DMS79 treated with DMSO at 0.1 percent for 48 hours (cell line): Measurements from ENCODE around the gene TRIM58.

Experiments used
- DNase-seq: peaks from one replicate; lab custom pipeline; 2025; lab: John Stamatoyannopoulos, UW

Gene TRIM58

DNA sequence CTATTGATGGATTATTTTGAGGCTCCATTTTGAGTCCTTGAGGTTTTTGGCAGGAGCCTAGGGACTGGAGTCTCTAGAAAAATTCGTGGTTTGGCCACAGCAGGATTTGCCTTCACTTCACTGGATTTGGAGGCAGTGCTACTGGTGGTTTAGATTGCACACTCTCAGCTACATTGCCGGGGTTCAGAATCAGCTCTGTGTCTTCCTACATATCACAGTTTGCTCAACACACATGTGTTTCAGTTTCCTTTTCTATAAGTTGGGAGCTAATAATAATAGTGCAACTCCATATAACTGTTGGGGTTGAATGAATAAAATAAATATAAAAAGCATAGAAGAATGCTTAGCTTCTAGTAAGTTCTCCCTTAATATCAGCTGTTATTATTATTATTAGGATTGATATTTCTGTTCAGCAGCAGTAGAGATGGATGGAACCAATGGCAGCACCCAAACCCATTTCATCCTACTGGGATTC, 38.2 kb downstream of the TRIM58 start, which contains the start of gene OR2W3:
Gene OR2W3 (plus strand): TSS at position 425 of the 475 bp plus-strand sequence. CDS start 0 bp downstream, at position 425.
- no peak for DNase-seq

DNA sequence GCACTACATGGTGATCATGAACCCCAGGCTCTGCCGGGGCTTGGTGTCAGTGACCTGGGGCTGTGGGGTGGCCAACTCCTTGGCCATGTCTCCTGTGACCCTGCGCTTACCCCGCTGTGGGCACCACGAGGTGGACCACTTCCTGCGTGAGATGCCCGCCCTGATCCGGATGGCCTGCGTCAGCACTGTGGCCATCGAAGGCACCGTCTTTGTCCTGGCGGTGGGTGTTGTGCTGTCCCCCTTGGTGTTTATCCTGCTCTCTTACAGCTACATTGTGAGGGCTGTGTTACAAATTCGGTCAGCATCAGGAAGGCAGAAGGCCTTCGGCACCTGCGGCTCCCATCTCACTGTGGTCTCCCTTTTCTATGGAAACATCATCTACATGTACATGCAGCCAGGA, 39.0 kb downstream of the TRIM58 start:
- DNase-seq = no peak

DNA sequence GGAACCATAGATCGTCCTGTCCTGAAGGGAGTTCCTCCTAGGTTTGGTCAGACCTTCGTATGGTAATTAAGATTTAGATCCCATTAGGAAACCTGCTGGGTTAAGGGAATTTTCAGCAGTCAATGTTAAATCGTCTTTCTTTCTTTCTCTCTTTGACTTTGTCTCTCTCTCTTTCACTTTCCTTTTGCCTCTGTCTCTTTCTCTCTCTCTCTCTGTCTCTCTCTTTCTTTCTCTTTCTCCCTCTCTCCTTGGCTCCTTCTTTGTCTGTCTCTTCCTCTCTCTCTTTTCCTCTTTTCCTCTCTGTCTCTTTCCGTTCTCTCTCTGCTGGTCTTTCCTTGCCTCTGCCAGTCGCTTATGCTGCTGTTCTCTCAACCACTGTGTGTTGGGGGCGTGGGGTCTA, 47.1 kb downstream of the TRIM58 start:
- DNase-seq = no peak

DNA sequence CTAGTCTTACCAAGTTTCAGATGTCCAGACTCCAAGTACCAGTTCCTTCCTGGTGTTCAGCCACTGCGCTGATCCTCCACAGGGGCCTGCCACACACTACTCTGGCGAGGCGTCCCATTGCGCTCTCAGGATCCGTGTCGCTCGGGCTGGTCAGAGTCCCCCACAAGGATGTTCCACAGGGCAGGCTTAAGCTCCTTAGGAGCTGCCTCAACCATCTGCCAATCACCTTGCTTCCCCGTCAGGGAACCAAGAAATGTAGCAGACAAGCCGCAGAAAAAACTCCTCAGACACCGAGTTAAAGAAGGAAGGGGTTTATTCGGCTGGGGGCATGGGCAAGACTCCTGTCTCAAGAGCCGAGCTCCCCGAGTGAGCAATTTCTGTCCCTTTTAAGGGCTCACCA, 48.2 kb downstream of the TRIM58 start:
- no peak for DNase-seq

DNA sequence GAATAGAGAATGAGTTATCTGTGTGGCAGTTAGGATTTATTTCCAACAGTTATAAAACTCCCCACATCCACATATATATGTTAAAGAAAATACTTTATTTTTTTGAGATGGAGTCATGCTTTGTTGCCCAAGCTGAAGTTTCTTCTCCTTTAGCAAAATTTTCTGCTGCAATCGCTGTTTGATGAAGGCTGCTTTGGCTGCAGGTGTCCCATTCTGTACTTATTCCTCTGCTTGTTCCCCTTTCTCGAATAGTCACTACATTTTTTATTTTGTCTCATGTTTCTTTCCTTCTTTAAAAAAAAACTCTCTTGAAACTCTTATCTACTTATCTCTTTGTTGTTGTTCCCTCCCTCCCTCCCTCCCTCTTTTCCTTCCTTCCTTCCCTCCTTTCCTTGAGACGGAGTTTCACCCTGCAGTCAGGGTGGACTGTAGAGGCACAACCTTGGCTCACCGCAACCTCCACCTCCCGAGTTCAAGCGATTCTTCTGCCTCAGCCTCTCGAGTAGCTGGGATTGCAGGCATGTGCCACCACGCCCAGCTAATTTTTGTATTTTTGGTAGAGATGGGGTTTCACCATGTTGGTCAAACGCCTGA, 49.0 kb downstream of the TRIM58 start:
- DNase-seq = no peak

DNA sequence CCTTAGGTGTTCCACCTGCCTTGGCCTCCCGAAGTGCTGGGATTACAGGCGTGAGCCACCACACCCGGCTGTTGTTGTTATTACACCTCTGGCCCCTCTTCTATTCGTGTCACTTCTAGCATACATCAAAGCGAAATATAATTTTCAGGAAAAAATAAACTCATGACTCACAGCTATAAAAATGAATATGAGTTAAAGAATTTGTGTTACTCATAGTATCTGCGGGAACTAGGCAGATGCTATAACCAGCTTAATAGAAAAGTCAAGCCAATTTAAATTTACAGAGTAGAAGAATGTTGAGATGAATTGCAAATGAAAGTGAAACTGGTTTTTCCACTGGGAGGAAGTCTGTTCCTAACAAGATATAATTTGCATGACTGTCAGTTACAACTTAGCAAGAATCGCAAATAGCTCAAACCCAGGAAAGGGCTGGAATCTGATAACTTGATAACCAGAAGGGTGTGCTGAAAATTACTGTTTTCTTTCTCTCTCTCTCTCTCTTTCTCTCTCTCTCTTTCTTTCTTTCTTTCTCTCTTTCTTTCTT, 49.6 kb downstream of the TRIM58 start:
- no peak for DNase-seq

DNA sequence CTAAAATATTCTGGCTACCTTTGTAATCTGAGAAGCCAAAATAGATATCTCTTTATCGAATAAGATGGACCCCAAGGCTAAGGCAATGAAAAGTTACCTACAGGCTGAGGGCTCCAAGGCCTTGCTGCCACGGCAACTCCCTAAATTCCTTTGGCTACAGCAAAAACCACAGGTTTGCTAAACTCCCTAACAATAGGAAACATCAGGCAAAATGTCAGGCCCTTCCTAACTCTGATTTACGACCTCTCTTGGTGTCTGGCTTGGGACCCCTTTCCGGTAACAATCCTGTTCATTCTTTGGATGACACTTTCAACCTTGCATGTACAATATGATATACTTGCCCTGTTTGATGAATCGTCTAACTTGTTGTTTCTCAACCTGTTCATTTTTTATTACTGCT, 51.8 kb downstream of the TRIM58 start:
- no peak for DNase-seq

DNA sequence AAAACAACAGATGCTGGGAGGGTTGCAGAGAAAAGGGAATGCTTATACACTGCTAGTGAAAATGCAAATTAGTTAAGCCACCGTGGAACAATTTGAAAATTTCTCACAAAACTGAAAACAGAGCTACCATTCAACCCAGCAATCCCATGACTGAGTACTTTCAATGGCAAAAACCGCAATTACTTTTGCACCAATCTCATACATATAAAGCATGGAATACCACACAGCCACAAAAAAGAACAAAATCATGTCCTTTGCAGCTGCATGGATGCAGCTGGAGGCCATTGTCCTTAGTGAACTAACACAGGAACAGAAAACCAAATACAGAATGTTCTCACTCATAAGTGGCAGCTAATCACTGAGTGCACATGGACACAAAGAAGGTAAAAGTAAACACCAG, 56.8 kb downstream of the TRIM58 start:
- no peak for DNase-seq

DNA sequence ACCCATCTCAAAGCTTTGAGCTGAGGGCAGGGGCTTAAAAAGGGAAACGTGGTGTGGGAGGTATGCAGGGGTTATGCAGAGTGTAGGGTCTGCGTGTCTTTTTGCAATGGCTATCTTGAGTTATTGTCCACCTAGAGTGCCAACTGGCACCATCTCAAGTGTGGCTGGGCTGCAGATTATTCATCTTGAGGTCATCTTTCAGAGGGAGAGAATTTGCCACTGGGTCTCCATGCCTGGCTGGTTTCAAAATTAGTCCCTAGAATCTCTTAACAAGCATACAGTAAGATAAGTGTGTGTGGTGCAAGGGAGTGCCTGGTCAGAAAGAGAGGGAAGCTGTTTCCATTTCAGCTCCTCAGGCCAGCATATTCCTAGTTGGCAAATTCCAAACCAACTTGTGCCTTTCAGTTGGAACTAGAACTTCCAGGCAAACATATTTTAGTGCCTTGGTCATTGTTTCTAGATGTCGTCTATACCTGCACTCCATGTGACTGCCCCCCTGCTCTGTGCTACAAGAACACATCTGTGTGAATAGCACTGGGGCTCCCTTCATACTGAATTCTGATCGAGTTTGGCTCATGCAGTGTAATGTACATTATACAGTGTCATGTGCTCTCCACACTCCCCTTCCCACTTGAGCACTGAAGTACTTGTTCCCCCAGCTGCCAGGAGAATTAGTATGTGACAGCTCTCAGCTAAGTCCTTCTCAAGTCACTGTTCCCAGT, 58.1 kb downstream of the TRIM58 start:
- DNase-seq = no peak

DNA sequence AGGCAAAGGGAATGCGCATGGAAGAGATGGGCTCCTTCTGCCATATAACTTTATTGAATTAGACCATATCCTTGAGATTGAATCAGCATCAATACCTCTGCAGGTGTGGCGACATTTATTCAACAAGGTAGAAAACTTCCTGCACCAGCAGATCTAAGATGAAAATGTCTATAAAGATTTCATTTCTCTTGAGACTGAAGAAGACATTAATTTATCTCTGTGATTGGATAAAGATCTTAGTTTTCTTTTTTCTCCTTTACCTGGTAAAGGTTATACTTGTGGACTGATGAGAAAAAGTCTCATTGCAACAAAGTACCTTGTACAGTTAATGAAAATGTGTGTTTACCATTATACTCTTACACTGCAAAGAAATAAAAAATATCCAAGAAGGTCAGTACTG, 63.0 kb downstream of the TRIM58 start, which contains the start of gene OR2T8:
Gene OR2T8 (plus strand): TSS at position 301 of the 400 bp plus-strand sequence. CDS start 766 bp downstream, outside the sequence.
- DNase-seq = no peak

DNA sequence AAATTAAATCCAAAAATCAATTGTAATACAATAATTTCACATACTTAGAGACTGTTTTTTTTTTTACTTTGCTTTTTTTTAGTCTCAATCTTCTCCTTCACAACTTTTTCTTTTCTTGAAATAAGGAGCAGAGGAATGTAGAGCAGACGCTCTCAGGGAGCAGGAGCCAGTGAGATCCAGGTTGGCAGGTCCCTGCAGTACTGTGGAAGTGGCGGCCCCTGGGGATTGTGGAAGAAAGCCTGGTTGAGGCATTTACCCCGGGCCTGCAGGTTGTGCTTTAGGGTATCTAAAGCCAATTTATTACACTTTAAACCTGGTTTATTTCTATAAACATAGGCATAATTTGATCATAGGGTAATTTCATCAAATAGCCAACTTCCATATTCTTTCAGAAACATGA, 67.0 kb downstream of the TRIM58 start:
- no peak for DNase-seq

DNA sequence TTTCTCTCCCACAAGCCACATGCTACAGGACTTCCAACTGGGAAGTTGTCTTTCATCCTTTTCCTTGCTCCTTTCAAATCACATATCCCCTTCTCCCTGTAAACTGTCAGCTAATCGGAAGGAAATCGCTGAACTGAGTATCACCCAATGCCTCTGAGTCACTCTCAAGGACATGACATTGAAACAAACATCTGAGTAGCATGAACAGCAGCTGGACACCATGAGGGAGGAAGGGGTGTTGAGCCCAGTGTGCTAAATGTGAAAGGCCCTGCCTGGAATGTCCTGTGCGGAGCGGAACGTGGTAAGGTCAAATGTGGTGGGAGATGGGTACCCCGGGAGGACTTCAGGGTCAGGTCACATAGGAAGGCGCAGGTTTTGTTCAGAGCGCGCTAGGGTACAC, 67.9 kb downstream of the TRIM58 start, which contains the start of gene OR2AJ1:
Gene OR2AJ1 (plus strand): TSS at position 22 of the 400 bp plus-strand sequence. CDS start 8,880 bp downstream, outside the sequence.
- no peak for DNase-seq
